SIG-M5 treated with dmso at 0.1 percent for 504 hours (cell line): ENCODE results near the gene UMODL1.

Experiments
- DNase-seq: peaks from one replicate; lab custom pipeline; 2025; ENCODE audit not compliant: unreplicated experiment; lab: John Stamatoyannopoulos, UW

UMODL1 gene

DNA sequence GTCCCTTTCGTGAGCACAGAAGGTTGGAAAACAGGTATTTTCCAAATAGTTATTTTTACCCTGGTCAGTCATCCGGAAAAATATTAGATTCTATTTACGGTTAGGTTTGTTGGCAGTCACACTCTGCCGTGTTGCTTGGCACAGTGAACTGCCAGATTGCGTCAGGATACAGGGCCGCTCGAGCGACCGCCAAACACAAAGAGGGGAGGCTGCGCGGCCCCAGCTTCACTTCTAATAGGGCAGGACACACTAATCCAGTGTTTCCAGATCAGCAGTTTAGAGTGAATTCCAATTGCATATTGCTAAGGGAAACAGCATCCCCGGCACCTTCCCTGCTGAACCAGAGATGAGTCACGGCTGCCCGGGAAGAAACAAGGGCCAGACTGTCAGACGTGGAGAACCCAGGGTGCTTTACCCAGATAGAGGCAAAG lies 22.9 kb downstream of the UMODL1 start:
- no peak for DNase-seq

DNA sequence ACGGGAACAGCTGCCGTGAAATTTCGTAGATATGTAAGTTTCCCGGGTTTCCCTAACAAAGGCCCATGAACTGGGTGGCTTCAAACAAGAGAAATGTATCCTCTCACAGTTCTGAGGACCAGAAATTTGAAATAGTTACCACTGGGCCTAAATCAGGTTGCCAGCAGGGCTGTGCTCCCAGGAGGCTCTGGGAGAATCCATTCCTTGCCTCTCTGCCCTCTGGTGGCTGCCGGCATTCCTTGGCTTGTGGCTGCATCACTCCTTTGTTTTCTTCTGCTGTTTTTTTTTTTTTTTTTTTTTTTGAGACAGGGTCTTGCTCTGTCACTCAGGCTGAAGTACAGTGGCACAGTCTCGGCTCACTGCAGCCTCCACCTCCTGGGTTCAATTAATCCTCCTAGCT lies 23.7 kb downstream of the UMODL1 start:
- DNase-seq: no peak

DNA sequence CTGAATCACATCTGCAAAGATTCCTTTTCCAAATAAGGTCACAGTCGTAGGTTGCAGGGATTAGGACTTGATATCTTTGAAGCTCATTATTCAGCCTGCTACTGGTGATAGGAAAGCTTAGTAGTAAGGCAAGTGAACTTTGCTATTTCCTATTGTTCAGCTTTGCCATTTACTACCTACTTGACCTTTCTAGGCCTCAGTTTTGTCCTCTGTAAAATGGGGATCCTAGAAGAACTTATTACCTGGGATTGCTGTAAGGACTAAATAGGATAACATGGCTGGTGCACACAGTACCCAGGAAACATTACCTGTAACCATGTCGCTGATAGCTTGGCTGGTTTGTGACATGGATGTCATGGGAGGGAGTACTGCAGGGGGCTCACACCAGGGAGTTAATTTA lies 24.5 kb downstream of the UMODL1 start:
- no peak for DNase-seq

DNA sequence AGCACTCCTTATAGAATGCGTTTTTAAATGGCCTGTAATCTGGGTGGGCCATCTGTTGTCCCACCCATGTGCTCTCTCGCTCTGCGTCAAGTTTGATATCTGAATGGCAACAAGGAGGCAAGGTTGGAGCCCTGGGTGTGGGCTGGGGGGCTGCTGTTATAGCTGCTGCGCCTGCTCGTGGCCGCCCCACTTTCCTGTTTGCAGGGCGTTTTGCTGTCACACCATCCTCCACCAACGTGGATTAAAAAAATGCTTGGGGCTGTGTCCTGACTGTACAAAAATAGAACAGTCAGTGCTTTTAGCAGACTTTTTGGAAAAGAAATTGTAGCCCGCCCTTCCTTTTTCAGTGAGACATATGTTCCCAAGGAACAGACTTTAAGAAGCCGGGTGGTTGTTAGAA lies 25.4 kb downstream of the UMODL1 start:
- DNase-seq: no peak

DNA sequence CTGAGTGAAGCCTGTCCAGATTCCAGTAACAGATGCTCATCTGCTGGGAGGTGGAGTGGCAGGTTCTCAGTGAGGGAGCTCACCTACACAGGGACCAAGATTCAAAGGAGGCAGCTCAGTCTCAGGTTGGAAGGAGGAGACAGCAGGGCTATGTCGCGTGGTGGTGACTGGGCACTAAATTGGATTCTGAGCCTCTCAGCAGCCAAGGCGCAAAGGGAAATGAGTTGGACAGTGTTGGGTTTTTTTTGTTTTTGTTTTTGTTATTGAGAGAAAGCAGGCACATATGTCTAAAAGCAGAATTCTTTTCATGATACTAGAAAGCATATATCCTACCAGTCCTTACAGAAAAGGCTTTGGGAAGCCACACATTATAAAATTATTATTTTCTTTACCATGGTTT lies 26.2 kb downstream of the UMODL1 start:
- no peak for DNase-seq

DNA sequence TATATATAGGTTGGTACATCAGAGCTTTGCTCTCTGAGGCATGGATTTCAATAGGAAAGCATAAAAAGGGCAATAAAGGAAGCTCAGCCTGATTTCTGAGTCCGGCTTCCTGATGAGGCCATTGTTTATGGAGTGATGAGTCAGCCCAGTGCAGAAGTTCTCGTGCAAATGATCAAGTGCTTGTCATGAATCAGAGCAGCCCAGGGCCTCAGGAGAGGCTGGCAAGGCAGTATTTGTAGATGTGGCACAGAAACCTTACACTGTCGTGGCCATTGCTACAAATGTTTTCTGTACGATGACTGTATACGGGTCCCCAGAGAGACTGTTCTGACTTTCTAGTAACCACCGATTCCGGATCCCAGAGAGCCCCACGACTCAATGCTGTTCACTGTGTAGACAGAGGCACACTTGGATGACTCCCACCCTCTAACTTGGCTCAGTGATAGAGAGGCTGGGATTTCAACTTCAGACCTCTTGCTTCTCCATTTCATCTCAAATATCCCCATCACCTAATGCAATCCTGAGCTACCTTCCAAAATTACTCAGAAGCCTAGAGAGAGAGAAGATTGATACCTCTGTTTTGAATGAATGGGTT lies 26.8 kb downstream of the UMODL1 start:
- DNase-seq: peak; percentile 87

DNA sequence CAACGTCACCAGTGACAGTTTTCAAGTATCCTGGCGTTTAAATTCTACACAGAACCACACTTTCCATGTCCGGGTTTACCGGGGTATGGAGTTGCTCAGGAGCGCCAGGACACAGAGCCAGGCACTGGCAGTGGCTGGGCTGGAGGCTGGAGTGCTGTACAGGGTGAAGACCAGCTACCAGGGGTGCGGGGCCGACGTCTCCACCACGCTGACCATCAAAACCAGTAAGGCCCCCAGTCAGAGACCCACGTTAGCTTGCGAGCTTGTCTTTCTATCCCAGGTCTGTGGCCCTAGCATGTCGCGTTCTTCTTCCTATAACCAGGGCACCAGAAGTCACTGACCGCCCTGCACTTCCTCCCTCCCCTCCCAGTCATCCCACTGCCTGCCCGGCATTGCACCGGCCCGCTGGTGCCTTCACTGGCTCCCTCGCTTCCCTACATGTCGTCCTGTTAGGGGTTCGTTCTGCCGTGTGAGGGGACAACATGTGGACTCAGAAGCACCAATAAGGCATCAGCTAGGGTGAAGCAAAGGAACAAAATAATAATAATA lies 27.9 kb downstream of the UMODL1 start:
- no peak for DNase-seq

DNA sequence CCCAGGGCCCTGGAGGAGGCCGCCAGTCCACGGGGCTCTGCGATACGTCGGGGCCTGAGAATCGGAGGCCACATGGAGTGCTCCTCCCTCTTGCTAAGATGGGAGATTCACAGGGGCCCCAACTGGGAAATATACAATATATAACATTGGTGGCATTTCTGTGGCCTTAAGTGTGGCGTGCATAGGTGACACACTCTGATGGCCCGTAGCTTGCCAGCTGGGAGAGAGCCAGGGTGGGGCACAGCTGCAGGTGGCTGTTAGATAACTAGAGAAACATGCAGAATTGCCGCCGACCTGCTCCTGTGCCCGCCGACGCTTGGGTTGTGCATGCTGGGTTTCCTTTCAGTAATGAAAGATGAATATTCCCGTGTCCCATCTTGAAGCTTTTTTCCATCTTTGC lies 30.1 kb downstream of the UMODL1 start:
- DNase-seq: no peak

DNA sequence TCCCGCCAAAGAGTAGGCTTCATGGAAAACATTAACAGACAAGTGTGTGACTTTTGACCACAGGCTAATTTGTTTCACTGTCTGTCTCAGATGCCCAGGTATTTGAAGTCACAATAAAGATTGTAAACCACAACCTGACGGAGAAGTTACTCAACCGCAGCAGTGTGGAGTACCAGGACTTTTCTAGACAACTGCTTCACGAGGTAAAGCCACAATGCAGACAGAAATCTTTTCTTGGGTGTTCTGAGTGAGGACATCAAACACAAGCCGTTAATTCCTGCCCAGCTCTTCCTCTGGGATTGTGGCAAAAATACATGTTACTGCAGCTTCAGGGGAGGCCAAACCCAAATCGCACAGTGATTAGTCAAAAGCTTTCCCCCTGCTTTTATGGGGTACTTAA lies 31.0 kb downstream of the UMODL1 start:
- no peak for DNase-seq

DNA sequence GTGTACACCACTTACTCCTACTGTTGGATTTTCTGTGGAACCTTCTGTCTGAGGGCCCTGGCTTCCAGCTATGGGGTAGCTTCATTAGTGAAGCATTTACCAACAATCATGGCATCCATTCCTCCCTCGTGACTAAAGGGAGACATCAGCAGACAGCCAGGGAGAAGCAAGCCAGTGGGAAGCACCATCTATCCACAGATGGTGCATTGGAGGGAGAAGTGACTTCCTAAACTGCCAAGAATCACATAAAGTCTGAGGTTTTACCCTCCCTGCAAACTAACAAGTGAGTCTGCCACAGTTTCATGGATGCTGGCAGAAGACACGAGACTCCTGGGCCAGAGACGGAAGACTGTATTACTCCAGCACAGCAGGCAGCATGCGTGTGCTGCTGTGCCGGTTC lies 31.4 kb downstream of the UMODL1 start:
- no peak for DNase-seq

DNA sequence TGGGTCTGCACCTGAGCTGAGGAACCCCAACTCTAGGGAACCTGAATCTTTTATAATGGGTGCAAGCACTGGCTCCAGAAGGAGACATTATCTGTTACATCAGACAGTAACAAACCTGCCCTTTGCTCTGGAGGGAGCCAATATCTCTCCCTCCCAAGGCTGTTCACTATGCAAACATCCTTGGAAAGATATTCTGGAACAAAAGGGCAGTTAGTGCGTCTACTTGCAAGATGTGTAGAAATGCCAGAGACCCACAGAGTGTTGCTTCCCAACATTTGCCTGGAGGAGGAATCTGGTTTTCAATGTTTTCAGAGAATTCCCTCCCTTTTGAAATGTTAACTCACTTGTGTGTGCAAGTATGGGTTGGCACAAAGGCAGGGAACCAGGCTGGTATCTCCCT lies 31.9 kb downstream of the UMODL1 start:
- no peak for DNase-seq

DNA sequence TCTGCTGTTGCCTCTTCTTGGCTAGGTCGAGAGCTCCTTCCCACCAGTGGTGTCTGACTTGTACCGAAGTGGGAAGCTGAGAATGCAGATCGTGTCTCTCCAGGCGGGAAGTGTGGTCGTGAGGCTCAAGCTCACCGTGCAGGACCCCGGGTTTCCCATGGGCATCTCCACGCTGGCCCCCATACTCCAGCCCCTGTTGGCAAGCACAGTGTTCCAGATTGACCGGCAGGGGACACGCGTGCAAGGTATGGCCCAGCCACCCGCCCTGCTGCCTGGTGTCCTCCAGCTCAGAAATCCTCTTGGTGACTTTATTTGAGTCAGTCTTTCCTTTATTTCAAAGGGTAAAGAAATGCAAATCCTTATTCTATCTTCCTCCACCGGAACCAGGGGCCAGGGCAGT lies 32.7 kb downstream of the UMODL1 start:
- no peak for DNase-seq

DNA sequence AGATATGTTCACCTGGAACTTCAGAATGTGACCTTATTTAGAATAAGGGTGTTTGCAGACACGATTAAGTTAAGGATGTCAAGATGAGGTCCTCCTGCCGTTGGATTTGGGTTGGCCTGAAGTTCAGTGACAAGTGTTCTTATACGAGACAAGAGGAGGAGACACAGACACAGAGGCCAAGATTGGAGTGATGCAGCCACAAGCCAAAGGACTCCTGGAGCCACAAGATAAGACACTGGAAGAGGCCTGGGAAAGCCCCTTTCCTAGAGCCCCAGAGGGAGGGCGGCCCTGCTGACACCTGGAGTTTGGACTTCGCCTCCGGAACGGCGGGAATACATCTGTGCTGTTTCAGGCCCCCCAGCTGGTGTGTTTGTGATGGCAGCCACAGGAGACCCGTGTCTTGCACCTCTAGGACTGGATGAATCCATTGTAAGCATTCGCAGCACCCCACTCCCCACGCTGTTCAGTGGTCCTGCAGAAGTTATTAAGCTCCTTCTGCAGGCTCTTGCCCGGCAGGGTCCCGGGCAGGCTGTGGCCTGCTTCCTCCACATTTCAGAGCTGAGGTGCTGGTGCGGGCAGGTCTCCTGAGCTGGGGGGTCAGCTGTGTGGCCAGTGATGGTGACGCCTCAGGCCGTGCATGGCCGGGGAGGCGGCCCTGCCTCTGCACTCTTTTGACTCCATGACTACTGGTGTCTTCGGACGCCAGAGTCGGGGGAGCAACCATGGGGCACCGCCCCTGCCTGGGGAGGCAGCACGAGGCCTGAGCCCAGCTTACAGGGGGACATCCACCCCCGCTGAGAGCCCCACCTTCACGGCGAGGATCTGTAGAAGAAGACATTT lies 34.6 kb downstream of the UMODL1 start:
- DNase-seq: no peak

DNA sequence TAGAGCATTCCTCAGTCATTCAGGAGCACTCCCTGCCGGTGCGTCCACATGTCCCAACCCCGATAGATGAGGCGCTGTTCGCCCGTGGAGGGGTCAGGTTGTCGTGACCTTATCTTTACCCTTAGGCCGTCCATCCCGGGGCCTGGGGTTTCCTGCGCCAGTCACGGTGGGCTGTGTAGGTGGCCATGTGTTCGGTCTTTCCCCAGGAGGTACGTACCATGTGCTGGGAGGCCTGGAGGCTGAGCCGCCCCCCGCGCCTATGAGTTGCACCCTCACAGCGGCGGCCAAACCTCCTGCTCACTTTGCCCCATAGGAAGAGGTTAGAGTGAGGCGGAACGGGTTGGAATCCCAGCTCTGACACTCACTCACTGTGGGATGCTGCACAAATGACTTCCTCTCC lies 35.3 kb downstream of the UMODL1 start:
- DNase-seq: no peak

DNA sequence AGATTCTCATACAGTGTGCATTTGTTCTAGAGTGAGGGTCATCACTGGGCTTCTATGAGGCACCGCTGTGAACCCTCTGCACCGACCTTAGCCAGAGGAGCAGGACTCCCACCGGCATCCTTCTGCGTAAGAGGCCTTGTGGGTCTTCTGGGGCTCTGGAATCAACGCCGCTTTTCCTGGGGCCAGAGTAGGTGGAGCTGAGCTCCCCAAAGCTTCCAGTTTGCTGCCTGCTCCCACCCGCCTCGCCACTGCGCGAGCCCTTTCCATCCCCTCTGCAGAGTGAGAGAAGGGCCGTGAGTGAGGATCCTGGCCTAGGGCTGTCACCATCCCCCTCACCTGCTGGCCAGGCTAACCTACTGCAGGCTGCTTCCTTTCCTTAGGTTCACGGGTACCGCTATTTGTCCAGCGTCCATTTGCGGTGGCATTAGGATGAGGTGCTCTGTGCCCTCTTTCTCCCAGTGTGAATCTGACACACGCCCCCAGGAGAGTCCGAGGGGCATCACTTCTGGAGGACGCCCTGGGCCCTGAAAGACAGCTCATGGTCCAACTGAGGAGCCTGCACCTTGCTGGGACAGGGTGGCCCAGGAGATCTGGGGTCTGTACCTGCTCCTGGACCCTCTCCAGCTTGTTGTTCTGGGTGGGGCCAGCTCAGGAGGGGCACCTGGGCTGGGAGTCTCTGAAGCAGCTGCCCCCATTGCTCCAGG lies 36.2 kb downstream of the UMODL1 start:
- DNase-seq: no peak

DNA sequence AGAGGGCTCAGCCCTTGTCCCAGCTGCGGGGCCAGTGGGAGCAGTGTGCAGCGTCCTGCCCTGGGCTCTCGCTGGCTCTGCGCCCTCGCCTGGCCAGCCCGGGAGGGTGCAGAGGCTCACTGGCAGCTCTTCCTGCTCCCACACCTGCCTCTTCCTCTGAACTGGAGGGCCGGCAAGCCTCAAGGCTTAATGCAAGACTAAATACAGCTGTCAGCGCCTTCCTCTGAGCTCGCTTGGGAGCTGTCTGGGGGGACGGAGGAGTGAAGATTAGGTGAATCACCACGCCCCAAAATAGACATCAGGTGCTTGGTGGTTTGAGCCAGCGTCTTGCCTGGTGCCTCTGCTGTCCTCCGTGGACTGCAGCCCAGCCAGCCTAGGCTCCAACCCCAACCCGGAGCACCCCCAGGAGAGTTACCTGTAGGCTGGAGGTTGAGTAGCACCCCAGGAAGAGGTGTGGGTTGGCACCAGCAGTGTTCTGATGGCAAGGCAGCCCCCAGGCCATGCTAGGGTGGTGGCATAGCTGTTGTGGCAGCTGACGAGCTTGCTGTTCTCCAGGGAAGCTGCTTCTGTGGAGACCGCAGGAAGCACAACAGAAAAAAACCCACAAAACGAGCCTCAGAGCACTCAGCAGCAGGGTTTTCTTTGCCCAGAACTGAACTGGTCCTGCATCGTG lies 36.9 kb downstream of the UMODL1 start:
- peak; percentile 52 for DNase-seq

DNA sequence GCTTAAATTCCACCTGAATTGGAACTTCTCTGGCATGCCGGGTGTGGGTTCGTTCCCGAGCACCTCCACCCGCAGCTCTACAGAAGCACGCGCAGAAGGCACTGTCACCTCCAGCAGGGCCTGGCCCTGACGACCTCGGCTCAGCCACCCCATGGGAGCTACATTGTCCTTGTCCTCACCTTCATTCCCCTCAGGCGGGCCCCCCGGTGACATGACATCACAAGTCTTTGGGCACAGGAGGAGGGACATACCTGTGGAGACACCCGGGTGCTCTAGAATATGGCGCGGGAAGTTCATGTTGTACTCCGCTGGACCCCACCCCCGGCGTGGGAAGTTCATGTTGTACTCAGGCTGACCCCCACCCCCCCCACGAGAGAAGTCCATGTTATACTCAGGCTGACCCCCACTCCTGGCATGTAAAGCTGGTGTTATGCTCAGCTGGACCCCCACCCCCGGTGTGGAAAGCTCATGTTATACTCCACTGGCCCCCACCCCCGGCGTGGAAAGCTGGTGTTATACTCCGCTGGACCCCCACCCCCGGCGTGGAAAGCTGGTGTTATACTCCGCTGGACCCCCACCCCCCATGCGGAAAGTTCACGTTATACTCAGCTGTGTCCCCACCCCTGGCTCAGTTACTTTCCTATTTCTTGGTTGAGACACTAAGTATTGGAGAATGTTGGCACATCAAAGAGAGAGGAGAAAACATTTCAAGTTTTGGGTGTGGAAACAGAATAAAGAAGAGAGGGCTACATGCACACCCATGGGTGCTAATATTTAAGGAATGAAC lies 37.6 kb downstream of the UMODL1 start:
- no peak for DNase-seq

DNA sequence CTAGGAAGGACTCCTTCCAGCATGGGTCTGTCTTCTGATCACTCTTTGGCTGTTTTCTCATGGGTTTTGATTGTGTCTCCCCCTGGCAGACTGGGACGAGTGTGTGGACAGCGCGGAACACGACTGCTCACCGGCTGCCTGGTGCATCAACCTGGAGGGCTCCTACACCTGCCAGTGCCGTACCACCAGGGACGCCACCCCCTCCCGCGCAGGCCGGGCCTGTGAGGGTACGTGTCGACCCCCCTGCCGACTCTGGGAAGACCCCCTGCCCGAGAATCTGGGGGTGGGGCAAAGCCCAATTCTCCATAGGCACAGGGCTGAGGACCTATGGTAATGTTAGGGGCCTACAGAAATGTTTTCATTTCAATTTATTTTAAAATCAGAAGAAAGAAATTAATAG lies 38.4 kb downstream of the UMODL1 start:
- DNase-seq: no peak

DNA sequence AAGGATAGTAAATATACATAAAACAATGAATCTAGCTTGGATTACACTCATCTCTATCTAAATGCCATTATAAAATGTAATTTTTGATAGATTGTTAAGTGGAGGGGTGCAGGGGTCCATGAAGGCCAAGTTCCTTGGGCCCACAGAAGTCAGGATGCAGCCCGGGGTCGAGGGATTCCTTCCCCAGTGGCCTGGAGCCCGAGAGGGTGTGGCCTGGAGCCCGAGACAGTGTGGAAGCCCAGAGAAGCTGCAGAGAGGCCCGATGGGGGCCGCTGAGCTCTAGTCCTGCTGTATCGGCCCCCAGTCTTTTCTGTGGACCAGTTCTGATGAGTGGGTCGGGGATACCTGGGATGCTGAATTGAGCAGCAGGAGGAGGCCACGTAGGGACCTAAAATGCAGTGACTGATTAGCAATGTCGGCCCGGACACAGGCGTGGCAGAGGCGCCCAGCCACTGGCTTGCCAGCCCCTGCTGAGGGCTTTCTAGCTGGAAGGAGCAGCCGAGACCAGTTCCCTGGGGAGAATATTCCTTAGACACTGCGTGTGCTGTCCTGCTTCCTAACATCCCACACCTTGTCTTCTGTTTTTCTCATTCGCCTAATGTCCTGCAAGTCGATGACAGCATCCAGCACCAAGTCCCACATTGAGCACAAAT lies 38.9 kb downstream of the UMODL1 start:
- no peak for DNase-seq
